ENCODE data around the gene NFILZ. TPM values are rescaled to one million over a fixed set of nuclear protein-coding genes. Genes with fewer than 3 reads are reported as not detected.

NFILZ gene
- total RNA-seq, 1 experiment from 2014 or later = not detected

- DNase-seq (ENCODE audit: low read depth) = peak; percentile 65
Observed at GRCh38 chr19:8641908-8642547, 11.6 kb downstream of the NFILZ start.

GRCh38 chr19:8642561-8642960 lies 12.1 kb downstream of the NFILZ start:
- no peak for DNase-seq (ENCODE audit: low read depth)

- DNase-seq (ENCODE audit: low read depth) = no peak
Observed at GRCh38 chr19:8643860-8644653, 13.6 kb downstream of the NFILZ start.

GRCh38 chr19:8648240-8648639 lies 17.8 kb downstream of the NFILZ start:
- no peak for DNase-seq (ENCODE audit: low read depth)

GRCh38 chr19:8654591-8655339 lies 24.3 kb downstream of the NFILZ start:
- peak; percentile 48 for DNase-seq (ENCODE audit: low read depth)

- DNase-seq (ENCODE audit: low read depth) = no peak
Observed at GRCh38 chr19:8655340-8655709, 24.9 kb downstream of the NFILZ start.

- DNase-seq (ENCODE audit: low read depth) = no peak
Observed at GRCh38 chr19:8657869-8658268, 27.4 kb downstream of the NFILZ start.

GRCh38 chr19:8659905-8660304 lies 29.5 kb downstream of the NFILZ start:
- no peak for DNase-seq (ENCODE audit: low read depth)

GRCh38 chr19:8662263-8662662 lies 31.8 kb downstream of the NFILZ start:
- no peak for DNase-seq (ENCODE audit: low read depth)

- no peak for DNase-seq (ENCODE audit: low read depth)
Observed at GRCh38 chr19:8663920-8664670, 33.7 kb downstream of the NFILZ start.

- no peak for DNase-seq (ENCODE audit: low read depth)
Observed at GRCh38 chr19:8664671-8665057, 34.2 kb downstream of the NFILZ start.

- no peak for DNase-seq (ENCODE audit: low read depth)
Observed at GRCh38 chr19:8665468-8666213, 35.2 kb downstream of the NFILZ start.

GRCh38 chr19:8666814-8667405 lies 36.5 kb downstream of the NFILZ start:
- DNase-seq (ENCODE audit: low read depth) = no peak

GRCh38 chr19:8673276-8673891 lies 43.0 kb downstream of the NFILZ start:
- no peak for DNase-seq (ENCODE audit: low read depth)

GRCh38 chr19:8675066-8675465 lies 44.6 kb downstream of the NFILZ start:
- DNase-seq (ENCODE audit: low read depth) = no peak

- no peak for DNase-seq (ENCODE audit: low read depth)
Observed at GRCh38 chr19:8678244-8678807, 47.9 kb downstream of the NFILZ start.

Measured in M059J (cell line).